ENCODE results near the gene TRPM3.

- no peak for TF ChIP-seq POLR2A (IDR thresholded peaks at IDR 0.05; ENCODE audit: extremely low read depth, insufficient read length)
- TF ChIP-seq, protein P1, sequence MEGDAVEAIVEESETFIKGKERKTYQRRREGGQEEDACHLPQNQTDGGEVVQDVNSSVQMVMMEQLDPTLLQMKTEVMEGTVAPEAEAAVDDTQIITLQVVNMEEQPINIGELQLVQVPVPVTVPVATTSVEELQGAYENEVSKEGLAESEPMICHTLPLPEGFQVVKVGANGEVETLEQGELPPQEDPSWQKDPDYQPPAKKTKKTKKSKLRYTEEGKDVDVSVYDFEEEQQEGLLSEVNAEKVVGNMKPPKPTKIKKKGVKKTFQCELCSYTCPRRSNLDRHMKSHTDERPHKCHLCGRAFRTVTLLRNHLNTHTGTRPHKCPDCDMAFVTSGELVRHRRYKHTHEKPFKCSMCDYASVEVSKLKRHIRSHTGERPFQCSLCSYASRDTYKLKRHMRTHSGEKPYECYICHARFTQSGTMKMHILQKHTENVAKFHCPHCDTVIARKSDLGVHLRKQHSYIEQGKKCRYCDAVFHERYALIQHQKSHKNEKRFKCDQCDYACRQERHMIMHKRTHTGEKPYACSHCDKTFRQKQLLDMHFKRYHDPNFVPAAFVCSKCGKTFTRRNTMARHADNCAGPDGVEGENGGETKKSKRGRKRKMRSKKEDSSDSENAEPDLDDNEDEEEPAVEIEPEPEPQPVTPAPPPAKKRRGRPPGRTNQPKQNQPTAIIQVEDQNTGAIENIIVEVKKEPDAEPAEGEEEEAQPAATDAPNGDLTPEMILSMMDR (IDR thresholded peaks at IDR 0.05; ENCODE audit: low read depth, low read length) = no peak
Measured at GRCh38 chr9:70496244-70496643, 625.2 kb downstream of the TRPM3 start.
